HG03103 (cell line): ENCODE results near the gene MRPS25.
A peak's percentile ranks its signal among the peaks of the same experiment; 100 is the strongest.

Source experiments
- ATAC-seq: cut with Tn5 transposase; IDR thresholded peaks from one replicate; pipeline ENCODE4 v1.9.1; 2021; ENCODE audit warnings: low read depth; ENCODE audit not compliant: unreplicated experiment

The MRPS25 gene

GRCh38 chr3:15083252-15083651 lies 18.1 kb upstream of the MRPS25 start:
- no peak for ATAC-seq

- ATAC-seq, result no peak
Measured at GRCh38 chr3:15081960-15082664, 17.0 kb upstream of the MRPS25 start.

- no peak for ATAC-seq
Measured at GRCh38 chr3:15079091-15079490, 14.0 kb upstream of the MRPS25 start.

- ATAC-seq, result no peak
Measured at GRCh38 chr3:15074500-15074899, 9.4 kb upstream of the MRPS25 start.

GRCh38 chr3:15071699-15072098 lies 6.6 kb upstream of the MRPS25 start:
- ATAC-seq, result no peak

GRCh38 chr3:15069441-15069840 lies 4.3 kb upstream of the MRPS25 start:
- no peak for ATAC-seq

GRCh38 chr3:15066467-15066866 lies 1.4 kb upstream of the MRPS25 start:
- no peak for ATAC-seq

GRCh38 chr3:15065550-15066007 lies 464 bp upstream of the MRPS25 start:
- no peak for ATAC-seq

GRCh38 chr3:15064299-15064834 lies 748 bp downstream of the MRPS25 start:
- ATAC-seq, result peak; percentile 14

- ATAC-seq, result no peak
Measured at GRCh38 chr3:15063656-15064286, 1.3 kb downstream of the MRPS25 start.

- no peak for ATAC-seq
Measured at GRCh38 chr3:15063238-15063637, 1.9 kb downstream of the MRPS25 start.

GRCh38 chr3:15060029-15060428 lies 5.1 kb downstream of the MRPS25 start:
- ATAC-seq, result no peak

GRCh38 chr3:15056676-15057404 lies 8.3 kb downstream of the MRPS25 start:
- no peak for ATAC-seq

- ATAC-seq, result no peak
Measured at GRCh38 chr3:15055019-15055557, 10.0 kb downstream of the MRPS25 start.

- ATAC-seq, result no peak
Measured at GRCh38 chr3:15053541-15053940, 11.6 kb downstream of the MRPS25 start.

- ATAC-seq, result no peak
Measured at GRCh38 chr3:15052335-15053242, 12.5 kb downstream of the MRPS25 start.

- ATAC-seq, result peak; percentile 54
Measured at GRCh38 chr3:15051531-15051930, 13.6 kb downstream of the MRPS25 start.

- peak; percentile 78 for ATAC-seq
Measured at GRCh38 chr3:15050405-15051092, 14.6 kb downstream of the MRPS25 start.

- no peak for ATAC-seq
Measured at GRCh38 chr3:15049584-15049983, 15.5 kb downstream of the MRPS25 start.
